HPDE6-E6E7 (cell line): ENCODE results near the gene KLHL17.
"Not testable (repeated sequence)": the region's sequence is repeated elsewhere in the genome, so short reads cannot be mapped to it uniquely, and the experiment has no call there.

Source experiments
- DNase-seq: peaks from one replicate; pipeline ENCODE4 v3.0.0; 2011; ENCODE audit warnings: missing footprints; ENCODE audit errors: extremely low spot score

The KLHL17 gene

DNA sequence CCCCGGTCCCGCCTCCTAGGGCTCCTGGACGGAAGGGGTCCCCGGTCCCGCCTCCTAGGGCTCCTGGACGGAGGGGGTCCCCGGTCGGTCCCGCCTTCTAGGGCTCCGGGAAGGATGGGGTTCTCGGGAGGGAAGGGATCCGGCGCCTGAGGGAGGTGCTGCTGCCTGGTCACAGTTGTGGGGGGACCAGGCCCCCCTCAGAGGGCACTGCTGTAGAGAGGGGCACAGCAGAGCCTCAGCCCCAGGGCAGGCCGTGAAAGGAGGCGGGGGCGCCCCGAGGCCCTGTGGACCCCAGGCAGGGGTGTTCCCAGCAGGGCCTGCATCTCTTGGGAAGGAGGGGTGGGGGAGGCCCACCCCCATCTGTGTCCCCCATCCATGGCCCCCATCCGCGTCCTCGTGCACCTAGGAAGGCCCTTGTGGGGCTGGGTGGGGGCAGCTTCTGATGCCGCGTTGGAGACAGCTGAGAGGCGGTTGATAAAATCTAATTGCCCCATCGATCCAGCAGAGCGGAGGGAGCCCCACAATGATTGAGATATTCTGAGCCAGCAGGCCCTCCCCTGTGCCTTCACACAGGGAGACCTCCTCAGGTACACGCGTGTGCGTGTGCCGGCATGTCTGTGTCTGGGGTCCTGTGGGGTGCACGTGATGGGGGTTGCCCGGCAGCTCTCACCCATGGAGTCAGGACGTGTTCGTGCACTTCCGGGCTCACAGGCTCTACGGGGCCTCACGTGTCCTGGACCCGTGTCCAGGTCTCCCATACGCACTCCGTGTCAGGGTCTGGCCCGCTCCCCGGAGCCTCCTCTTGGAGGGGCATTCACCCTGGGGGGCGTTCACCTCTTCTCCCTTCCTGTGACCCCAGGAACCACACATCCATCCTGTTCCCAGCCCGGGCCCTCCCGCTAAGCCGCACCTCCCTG lies 23.8 kb upstream of the KLHL17 start:
- no peak for DNase-seq

DNA sequence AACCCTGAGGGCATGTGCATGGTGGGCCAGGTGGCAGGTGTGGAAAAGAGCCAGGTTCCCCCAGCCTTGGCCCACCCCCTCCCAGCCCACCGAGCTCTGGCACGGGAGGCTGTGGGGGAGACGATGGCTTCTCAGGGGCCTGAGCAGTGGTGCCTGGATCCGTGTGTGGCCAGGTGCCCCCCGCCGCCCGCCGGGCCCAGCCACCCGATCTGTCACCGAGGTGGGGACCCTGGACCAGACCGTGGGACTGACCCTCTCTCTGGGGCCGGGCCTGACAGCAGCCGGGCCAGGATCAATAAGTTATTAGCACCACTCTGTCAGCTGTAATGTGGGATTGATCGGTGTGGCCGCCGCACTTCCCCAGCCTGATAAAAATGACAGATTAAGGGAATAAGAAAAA lies 22.9 kb upstream of the KLHL17 start:
- no peak for DNase-seq

DNA sequence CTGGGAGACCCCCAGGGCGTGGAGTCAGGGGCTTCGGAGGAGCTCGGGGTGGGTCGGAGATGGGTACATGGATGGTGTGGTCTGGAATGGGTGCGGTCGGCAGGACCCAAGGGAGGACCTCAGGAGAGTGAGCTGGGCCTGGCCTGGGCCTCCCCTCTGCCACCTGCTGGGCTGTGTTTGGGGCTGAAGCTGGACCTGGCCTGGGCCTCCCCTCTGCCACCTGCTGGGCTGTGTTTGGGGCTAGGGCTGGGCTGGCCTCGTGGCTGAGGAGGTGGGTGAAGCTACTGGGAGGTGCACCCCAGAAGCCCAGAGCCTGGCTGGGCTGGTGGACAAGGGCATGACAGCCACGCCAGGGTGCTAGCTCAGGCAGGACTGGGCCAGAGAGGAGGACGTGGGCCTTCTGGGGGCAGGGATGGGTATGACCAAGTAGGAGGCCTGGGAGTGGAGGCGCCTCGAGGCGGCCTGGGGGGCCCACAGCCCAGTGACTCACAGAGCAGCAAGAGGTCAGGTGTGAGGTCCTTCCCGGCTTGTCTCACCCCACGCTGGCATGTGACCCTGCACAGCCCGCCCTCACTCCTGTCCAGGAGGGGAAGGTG lies 22.2 kb upstream of the KLHL17 start:
- DNase-seq = no peak

DNA sequence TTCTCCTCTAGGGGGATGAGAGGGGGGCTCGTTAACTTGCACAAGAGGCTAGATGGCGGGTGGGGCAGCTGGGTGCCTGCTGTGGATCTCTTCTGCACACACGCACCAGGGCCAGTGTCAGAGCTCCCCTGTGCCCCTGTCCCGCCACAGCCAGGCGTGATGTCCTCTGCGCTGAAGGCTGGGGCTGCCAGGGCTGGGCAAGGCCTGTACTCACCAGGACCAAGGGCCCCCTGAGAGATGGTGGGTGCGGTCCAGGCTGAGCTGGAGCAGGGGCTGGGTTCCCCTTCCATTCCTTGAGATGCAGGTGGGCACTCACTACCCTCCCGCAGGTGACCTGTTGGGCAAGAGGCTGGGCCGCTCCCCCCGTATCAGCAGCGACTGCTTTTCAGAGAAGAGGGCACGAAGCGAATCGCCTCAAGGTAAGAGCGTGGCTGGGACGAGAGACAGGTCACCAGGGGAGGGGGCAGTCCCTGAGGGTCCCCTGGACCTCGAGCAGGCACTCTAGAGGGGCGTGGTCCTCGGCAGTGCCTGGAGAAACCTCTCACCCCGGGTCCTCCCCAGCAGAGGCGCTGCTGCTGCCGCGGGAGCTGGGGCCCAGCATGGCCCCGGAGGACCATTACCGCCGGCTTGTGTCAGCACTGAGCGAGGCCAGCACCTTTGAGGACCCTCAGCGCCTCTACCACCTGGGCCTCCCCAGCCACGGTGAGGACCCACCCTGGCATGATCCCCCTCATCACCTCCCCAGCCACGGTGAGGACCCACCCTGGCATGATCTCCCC lies 21.5 kb upstream of the KLHL17 start:
- DNase-seq = no peak

DNA sequence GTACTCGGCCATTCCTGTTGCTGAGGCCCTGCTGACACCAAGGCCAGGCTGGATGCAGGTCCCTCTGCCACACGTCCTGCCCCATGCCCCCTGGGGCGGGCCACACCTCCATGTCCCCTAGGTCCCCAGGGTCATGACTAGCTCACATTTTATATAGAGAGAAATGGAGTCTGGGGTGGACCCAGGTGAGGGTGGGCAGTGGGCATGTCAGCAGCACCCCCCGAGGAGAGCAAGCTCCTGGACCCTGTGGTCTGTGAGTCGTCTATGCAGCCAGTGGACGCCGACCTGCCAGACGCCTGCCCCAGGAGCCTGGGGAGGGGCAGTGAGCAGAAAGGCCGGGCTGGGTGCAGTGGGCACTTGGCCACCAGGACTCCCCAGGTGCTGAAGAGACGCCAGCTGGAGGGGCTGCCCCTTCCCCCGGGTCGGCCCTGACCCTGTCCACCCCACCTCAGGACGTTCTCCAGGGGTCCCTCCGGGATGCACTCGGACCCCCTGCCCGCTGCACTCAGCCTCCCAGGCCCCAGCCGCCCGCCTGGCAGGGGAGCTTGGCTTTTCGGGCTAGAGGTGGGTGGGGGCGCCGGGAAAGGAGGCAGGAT lies 20.8 kb upstream of the KLHL17 start:
- DNase-seq = no peak

DNA sequence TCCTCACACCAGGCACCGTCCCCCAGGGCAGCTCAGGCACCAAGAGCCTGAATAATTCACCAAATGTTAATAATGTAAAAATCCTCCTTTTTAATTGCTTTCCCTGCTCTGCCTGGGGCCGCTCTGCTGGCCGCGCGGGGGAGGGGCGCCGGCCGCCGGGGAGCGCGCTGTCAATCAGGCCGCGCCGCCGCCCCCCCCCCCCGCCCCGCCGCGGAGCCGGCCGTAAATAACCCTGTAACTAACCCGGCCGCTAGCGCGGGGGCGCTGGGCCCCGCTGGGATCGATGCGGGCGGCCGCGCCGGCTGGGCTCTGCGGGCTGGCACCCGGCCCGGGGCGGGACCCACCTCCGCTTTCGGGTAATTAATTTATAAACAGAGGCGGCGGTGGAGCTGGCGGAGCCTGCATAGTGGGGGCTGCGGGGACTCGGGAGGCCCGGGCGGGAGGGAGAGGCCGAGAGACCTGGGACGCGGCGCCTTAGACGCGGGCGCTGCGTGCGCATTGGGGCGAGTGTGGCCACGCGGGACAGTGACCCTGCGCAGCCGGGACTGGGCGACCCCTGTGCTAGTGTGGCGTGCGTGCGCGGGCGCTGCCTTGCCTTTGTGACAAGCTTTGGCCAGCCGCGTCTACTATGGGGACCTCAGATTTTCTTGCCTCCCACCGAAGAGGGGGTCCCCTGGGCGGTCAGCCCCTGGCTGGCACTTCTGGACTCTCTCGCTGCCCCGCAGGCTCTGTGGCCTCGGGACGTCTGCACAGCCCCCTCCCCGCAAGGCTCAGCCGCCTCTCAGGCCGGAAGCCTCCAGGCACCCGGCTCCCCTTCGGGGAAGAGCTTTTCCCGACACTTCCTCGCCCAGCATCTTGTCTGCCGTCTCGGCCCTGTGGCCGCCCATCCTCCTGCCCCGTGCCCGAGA lies 20.0 kb upstream of the KLHL17 start:
- DNase-seq = peak; percentile 44

DNA sequence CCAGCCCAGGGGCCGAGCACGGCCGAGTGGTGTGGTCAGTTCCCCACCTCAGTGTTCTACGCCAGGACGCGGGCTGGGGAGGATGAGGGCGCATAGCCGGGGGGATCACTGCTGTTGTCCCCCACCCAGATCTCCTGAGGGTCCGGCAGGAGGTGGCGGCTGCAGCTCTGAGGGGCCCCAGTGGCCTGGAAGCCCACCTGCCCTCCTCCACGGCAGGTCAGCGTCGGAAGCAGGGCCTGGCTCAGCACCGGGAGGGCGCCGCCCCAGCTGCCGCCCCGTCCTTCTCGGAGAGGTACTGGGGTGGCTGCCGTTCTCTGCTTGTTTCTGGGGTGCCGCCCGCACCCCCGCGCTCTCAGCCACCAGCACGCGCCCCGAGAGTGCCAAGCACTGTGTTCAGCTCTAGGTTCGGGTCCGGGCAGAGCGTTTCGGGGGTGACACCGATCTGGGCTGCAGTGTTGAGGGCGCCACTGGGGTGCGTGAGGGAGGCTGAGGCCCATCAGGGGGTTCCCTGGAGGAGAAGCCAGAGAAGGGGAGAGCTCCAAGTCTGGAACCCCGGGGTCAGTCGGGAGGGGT lies 19.3 kb upstream of the KLHL17 start:
- no peak for DNase-seq

DNA sequence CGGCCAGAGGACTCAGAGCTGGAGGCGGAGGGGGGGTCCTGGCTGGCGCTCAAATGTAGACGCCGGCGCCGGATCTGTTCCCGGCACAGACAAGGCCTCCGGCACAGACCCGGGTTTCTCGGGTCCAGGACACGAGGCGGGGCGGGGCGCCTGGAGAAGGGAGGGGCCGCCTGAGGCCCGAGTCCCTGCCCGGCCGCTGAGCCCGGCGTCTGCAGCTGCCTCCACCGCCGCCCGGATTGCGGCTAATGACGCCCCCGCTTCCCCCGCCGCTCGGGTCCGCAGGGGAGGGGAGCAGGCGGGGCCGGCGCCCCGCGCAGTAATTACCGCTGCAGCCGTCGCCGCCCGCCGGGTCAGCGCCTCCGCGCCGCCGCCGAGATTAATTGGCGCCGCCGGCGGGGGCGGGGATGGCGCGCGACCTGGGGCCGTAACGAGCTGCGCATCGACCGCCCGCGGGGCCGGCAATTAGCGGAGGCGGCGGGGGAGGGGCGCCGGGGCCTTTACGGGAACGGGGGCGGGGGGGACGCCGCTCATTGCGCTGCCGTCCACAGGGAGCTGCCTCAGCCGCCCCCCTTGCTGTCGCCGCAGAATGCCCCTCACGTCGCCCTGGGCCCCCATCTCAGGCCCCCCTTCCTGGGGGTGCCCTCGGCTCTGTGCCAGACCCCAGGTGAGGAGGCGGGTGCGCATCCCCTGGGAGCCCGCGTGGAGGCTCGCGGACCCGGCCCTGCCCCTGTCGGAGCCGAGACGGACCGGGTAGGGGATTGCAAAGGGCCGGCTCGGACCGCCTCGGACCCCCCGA lies 18.6 kb upstream of the KLHL17 start:
- peak; percentile 59 for DNase-seq

DNA sequence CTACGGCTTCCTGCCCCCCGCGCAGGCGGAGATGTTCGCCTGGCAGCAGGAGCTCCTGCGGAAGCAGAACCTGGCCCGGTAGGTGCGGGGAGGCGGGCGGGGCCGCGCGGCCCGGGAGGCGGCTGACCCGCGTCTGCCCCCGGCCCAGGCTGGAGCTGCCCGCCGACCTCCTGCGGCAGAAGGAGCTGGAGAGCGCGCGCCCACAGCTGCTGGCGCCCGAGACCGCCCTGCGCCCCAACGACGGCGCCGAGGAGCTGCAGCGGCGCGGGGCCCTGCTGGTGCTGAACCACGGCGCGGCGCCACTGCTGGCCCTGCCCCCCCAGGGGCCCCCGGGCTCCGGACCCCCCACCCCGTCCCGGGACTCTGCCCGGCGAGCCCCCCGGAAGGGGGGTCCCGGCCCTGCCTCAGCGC lies 18.0 kb upstream of the KLHL17 start:
- DNase-seq = no peak

DNA sequence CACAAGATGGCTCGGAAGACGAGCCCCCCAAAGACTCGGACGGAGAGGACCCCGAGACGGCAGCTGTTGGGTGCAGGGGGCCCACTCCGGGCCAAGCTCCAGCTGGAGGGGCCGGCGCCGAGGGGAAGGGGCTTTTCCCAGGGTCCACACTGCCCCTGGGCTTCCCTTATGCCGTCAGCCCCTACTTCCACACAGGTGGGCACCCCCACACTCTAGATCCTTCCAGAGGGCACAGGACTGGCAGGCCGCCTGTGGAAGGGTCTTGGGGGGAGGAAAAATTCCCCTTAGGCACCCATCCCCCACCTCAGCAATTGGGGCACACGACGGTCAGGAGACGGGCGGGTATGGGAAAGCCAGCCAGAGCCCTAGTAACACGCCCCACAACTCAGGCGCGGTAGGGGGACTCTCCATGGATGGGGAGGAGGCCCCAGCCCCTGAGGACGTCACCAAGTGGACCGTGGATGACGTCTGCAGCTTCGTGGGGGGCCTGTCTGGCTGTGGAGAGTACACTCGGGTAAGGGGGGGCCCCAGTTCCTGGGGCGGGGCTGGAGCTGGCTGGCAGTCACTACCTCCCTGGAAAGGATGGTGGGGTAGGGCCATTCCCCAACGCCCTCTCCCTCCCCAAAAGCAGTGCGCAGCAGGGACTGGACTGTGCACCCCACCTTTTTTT lies 17.4 kb upstream of the KLHL17 start:
- DNase-seq = no peak

DNA sequence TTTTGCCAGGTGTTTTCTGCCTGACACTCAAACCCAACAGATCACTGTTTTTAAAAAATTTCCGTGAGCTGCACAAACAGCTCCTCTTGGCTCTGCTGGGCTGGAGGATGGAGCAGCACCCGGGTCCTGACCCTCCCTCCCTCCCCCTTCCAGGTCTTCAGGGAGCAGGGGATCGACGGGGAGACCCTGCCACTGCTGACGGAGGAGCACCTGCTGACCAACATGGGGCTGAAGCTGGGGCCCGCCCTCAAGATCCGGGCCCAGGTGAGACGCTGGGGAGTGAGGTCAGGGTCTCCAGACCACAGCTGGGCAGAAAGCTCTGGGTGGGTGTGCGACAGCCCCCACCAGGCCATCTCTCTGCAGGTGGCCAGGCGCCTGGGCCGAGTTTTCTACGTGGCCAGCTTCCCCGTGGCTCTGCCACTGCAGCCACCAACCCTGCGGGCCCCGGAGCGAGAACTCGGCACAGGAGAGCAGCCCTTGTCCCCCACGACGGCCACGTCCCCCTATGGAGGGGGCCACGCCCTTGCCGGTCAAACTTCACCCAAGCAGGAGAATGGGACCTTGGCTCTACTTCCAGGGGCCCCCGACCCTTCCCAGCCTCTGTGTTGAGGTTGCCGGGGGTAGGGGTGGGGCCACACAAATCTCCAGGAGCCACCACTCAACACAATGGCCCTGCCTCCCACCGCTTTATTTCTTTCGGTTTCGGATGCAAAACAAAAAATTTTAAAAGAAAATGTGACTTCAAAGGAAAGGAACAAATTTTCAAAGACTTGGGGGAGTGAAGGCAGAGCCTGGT lies 16.6 kb upstream of the KLHL17 start:
- no peak for DNase-seq

DNA sequence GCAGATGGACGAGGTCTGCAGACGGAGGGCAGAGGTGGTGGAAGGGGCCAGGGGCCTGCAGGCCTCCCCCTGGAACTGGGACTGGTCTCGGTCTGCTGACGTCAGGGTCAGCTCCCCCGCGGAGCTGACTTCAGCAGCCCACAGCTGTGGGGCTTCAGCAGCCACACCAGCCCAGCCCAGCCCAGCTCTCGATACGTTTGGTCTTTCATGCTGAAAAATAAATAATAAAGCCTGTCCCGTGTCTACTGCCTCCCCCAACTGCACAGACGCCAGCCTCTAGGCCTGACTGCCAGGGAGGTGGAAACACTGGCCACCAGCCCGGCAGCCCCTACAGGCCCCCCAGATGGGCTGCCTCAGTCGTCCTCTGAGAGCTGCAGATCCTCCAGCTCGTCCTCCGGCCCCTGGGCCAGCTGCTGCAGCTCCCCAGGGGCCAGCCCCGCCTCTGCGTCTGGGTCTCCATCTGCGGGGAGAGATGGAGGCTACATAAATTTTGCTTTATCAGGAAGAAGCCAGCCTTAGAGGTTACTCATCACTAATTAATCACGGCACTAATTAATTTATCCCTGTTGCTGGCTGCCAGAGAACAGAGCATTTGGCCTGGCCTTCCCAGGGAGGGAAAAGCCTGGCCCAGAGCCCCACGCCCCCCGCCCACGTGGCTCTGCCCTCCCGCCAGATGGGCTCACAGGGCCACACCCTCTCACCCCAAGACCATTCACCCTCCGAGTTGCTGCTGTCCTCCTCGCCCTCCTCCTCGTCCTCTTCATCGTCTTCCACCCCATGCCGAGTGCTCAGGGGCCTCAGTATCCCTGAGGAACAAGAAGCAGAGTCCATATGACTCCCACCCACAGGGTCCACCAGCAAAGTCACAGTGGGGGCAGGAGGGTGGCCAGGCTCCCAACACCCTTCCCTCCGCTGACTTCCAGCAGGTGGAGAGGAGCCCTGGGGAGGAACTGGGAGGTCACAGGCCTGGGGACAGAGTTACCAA lies 15.8 kb upstream of the KLHL17 start:
- no peak for DNase-seq

DNA sequence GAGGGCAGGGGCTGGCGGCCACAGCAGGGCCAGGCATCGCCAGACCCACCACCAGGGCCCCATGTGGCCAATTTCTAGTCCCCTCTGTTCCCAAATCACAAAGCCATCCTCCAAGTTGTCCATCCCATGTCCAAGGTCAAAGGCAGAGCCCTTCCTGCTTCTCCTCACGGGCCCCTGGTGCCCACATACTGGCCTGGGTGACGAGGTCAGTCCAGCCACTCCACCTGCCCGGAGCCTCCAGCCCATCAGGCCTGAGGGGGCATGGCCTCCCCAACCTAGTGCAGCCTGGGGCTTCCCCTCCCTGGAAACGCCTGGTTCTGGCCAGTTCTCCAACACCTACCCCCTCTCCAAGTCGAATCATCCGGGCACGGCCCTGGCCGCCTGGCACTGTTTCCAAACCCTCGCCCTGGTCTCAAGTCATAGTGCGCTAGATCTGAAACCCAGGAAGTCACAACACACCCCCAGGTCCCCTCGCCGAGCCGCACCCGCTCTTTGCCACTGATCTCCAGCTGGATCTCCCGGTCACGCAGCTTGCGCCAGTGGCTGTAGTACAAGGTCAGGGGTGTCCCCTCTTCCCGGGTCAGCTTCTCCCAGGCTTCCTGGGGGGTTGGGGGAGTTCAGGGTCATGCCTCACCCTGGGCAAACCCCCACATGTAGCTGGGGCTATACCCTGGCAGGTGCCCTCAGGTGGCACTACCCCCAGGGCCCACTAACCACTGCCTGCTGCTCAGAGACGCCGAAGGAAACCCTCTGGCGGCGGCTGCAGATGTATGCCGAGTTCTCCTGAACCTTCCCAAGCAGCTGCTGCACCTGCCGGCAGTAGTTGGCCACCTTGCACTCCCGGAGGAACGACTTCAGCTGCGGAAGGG lies 14.5 kb upstream of the KLHL17 start:
- no peak for DNase-seq

DNA sequence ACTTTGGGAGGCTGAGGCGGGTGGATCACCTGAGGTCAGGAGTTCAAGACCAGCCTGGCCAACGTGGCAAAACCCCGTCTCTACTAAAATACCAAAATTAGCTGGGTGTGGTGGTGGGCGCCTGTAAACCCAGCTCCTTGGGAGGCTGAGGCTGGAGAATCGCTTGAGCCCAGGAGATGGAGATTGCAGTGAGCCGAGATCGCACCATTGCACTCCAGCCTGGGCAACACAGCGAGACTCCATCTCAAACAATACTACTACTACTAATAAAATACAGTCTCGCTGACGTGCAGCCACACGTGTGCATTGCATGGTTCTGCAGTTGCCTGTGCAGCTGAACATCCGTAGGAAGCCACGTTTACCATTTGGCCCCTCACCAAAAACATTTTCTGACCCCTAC lies 13.6 kb upstream of the KLHL17 start:
- DNase-seq = not testable (repeated sequence)

DNA sequence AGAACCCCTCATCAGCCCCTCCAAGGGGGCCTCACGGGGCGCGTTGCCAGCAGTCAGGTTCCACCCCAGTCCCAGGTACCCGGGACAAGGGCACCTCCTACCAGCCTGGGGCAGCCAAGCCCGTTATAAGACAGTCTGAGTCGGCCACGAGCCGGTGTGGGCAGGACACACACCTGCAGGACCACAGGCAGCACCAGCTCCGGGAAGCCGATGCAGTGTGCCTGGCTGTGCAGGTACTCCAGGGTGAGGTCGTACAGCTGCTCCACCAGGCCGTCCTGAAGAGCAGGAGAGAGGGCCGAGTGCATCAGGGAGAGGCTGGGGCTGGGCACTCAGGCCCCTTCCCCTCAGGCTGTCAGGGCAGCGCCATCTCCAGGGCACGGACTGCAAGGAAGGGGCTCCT lies 12.4 kb upstream of the KLHL17 start:
- DNase-seq = no peak

DNA sequence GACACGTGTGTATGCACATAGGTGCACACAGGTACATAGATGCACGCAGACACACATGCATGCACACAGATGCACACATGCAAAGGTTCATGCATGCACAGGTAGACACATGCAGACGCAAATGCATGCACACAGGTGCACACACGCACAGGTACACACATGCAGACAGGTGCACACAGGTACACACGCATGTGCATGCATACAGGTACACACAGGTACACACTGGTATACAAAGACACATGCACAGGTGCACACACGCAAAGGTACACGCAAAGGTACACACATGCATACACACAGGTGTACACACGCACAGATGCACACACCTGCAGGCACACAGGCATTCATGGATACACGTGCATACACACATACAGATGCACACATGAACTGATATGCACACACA lies 10.1 kb upstream of the KLHL17 start:
- no peak for DNase-seq
